Kidney (tissue), 14 donors: ENCODE results near the gene TBC1D1. TPM values are rescaled to one million over a fixed set of nuclear protein-coding genes. Genes with fewer than 3 reads are reported as not detected.

Experiments
- DNase-seq, 5 donors: peaks; one replicate each; pipeline ENCODE4 v3.0.0-alpha.2; 2013 to 2020
- FAIRE-seq: peaks from 2 replicates; lab custom pipeline; 2012; peaks lifted over from hg19 to GRCh38; lab: Jason Lieb, UNC
- H3K27ac ChIP-seq, 2 donors: one replicate each; pipeline ENCODE4 v1.7.0; 2013; ENCODE audit warnings: low read depth in 2 of 2, low read length in 2 of 2, inconsistent platforms in 1 of 2
- H3K27me3 ChIP-seq: one replicate; pipeline ENCODE4 v1.7.1; 2013; ENCODE audit warnings: low read length, inconsistent platforms; ENCODE audit not compliant: control insufficient read depth, insufficient read depth
- H3K36me3 ChIP-seq, 3 donors: one replicate each; pipeline versions ENCODE4 v1.7.0 to v1.7.1; 2013; ENCODE audit warnings: low read length in 3 of 3, control low read depth in 1 of 3, inconsistent platforms in 1 of 3; ENCODE audit not compliant: insufficient read depth in 3 of 3, control insufficient read depth in 2 of 3
- H3K4me1 ChIP-seq, 3 donors: one replicate each; pipeline versions ENCODE4 v1.7.0 to v1.7.1; 2013; ENCODE audit warnings: low read length in 3 of 3, inconsistent platforms in 1 of 3, low read depth in 1 of 3; ENCODE audit not compliant: control insufficient read depth in 2 of 3, insufficient read depth in 2 of 3
- H3K4me3 ChIP-seq, 3 donors: one replicate each; pipeline versions ENCODE4 v1.7.0 to v1.8.1; 2013; ENCODE audit warnings: low read length in 3 of 3, control low read depth in 1 of 3, inconsistent platforms in 1 of 3
- H3K9ac ChIP-seq, 3 donors: one replicate each; pipeline versions ENCODE4 v1.7.0 to v1.7.1; 2013; ENCODE audit warnings: low read length in 3 of 3, control low read depth in 1 of 3, inconsistent platforms in 1 of 3
- H3K9me3 ChIP-seq, 3 donors: one replicate each; pipeline versions ENCODE4 v1.7.0 to v1.7.1; 2013; ENCODE audit warnings: low read length in 3 of 3, control low read depth in 1 of 3, inconsistent platforms in 1 of 3; ENCODE audit not compliant: control insufficient read depth in 2 of 3, insufficient read depth in 1 of 3
- CTCF ChIP-seq: IDR thresholded peaks from 3 replicates; pipeline ENCODE4 v1.5.1; 2012; ENCODE audit warnings: mild to moderate bottlenecking, moderate library complexity, borderline replicate concordance; ENCODE audit not compliant: insufficient read depth; ENCODE audit errors: extremely low read depth
- intact Hi-C: fragments of 100-400 bp; cut with DNase I; formaldehyde crosslinking; loops from one replicate; pipeline ENCODE4 v1.11.1; 2022
- polyA plus RNA-seq: library from polyadenylated mRNA; stranded (reverse); fragments of 350-450 nt; fragmentation: Illumina TruSeq; extraction: RNeasy Lipid Tissue Mini Kit (QIAGEN cat#74804); gene quantifications from one replicate; pipeline ENCODE4 v1.2.3, GENCODE V29; 2014; ENCODE audit warnings: low read depth, low replicate concordance; ENCODE audit not compliant: insufficient read depth
- total RNA-seq: library from RNA; stranded (reverse); fragmentation: NEBNext Ultra II Directional; extraction: Animal tissue kit (Norgen Biotek cat#: 25700); gene quantifications from one replicate; pipeline ENCODE4 v1.2.1, GENCODE V29; 2021
- donor health status: control.
- donor health status: control.
- donor health status: control.
- donor health status: control.
- donor health status: control.
- donor health status: DM: yes; HTN: yes; CAD: no.
- donor health status: Normal renal cell carcinoma (clear cell type).

Gene TBC1D1
- total and polyA plus RNA-seq, 2 donors from 2014 or later, result 170 to 182 TPM

GRCh38 chr4:38091636-38092035 is 200.8 kb downstream of the TBC1D1 start:
- Histone ChIP-seq H3K36me3 (peaks cover 3 to 11% (median 8%) of the 10 kb centered on the region in 3 donors), H3K9me3 (no peaks in the 10 kb centered on the region), H3K27me3 (no peaks in the 10 kb centered on the region), H3K27ac (no peak overlapping the region), H3K4me1 (peaks cover 0 to 2% (median 0%) of the 10 kb centered on the region in 3 donors), H3K9ac (no peak overlapping the region), H3K4me3 (no peak overlapping the region)
- FAIRE-seq, result no peak
- DNase-seq, result no peak
- TF ChIP-seq CTCF, result no peak
- intact Hi-C loops, result no loop called here

- Histone ChIP-seq H3K27ac (no peak overlapping the region), H3K9me3 (no peaks in the 10 kb centered on the region), H3K4me3 (no peak overlapping the region), H3K9ac (no peak overlapping the region), H3K27me3 (no peaks in the 10 kb centered on the region), H3K36me3 (peaks cover 4 to 11% (median 8%) of the 10 kb centered on the region in 3 donors), H3K4me1 (no peaks in the 10 kb centered on the region)
- no peak for DNase-seq
- FAIRE-seq, result no peak
- intact Hi-C loops, result no loop called here
- no peak for TF ChIP-seq CTCF
Observed at GRCh38 chr4:38092701-38093100, 201.8 kb downstream of the TBC1D1 start.

GRCh38 chr4:38094419-38094818 is 203.5 kb downstream of the TBC1D1 start:
- no peak overlapping the region for H3K9ac ChIP-seq
- H3K4me3 ChIP-seq, result no peak overlapping the region
- H3K9me3 ChIP-seq, result no peaks in the 10 kb centered on the region
- no peaks in the 10 kb centered on the region for H3K4me1 ChIP-seq
- H3K27ac ChIP-seq, result no peak overlapping the region
- intact Hi-C loops, result no loop called here
- H3K36me3 ChIP-seq, result peaks cover 5 to 21% (median 16%) of the 10 kb centered on the region in 3 donors
- FAIRE-seq (no peak), DNase-seq (peak in 1 of 5 donors; percentile 87)
- H3K27me3 ChIP-seq, result no peaks in the 10 kb centered on the region
- no peak for TF ChIP-seq CTCF

GRCh38 chr4:38095691-38096090 is 204.8 kb downstream of the TBC1D1 start:
- DNase-seq, result no peak
- no peak for FAIRE-seq
- Histone ChIP-seq H3K36me3 (peaks cover 5 to 25% (median 11%) of the 10 kb centered on the region in 3 donors), H3K9ac (no peak overlapping the region), H3K9me3 (no peaks in the 10 kb centered on the region), H3K27ac (no peak overlapping the region), H3K4me3 (no peak overlapping the region), H3K27me3 (no peaks in the 10 kb centered on the region), H3K4me1 (peaks cover 0 to 2% (median 0%) of the 10 kb centered on the region in 3 donors)
- intact Hi-C loops, result no loop called here
- TF ChIP-seq CTCF, result no peak
